Kidney epithelial cell (primary cell): ENCODE results near the gene PLEKHS1. TPM values are rescaled to one million over a fixed set of nuclear protein-coding genes. Genes with fewer than 3 reads are reported as not detected.
A peak's percentile ranks its signal among the peaks of the same experiment; 100 is the strongest.

ENCODE experiments used
- DNase-seq: peaks from one replicate; pipeline ENCODE4 v3.0.0-alpha.2; 2010; ENCODE audit warnings: low read depth
- H3K27me3 ChIP-seq: 2 replicates; pipeline ENCODE4 v1.6.0; 2011; ENCODE audit warnings: low read length; ENCODE audit not compliant: control insufficient read depth, insufficient read depth
- H3K36me3 ChIP-seq: 2 replicates; pipeline ENCODE4 v1.5.1; 2011; ENCODE audit warnings: low read length; ENCODE audit not compliant: control insufficient read depth, insufficient read depth
- H3K4me3 ChIP-seq: 2 replicates; pipeline ENCODE4 v1.5.1; 2011; ENCODE audit warnings: low read depth, mild to moderate bottlenecking, control low read depth, low read length
- total RNA-seq: library from RNA; depleted of rRNA; stranded (reverse); fragments of >200 nt; gene quantifications from 2 replicates; pipeline ENCODE4 v1.2.3, GENCODE V29; 2015
- TF ChIP-seq, protein P1 (sequence below): IDR thresholded peaks from 2 replicates; pipeline ENCODE4 v1.5.1; 2011; ENCODE audit warnings: mild to moderate bottlenecking, moderate library complexity, low read length, control low read depth, inconsistent platforms; ENCODE audit not compliant: insufficient read depth, poor library complexity, severe bottlenecking

Gene PLEKHS1
- not detected in 2 replicates for total RNA-seq

GRCh38 chr10:113751181-113751732 is at the start of gene PLEKHS1:
Gene PLEKHS1 (plus strand): TSS chr10:113751682. CDS start chr10:113755278, 3,596 bp downstream.
- Histone ChIP-seq H3K27me3 (no peaks in the 10 kb centered on the region), H3K36me3 (no peaks in the 10 kb centered on the region), H3K4me3 (no peak within 1 kb of the TSS)
- TF ChIP-seq, protein P1, sequence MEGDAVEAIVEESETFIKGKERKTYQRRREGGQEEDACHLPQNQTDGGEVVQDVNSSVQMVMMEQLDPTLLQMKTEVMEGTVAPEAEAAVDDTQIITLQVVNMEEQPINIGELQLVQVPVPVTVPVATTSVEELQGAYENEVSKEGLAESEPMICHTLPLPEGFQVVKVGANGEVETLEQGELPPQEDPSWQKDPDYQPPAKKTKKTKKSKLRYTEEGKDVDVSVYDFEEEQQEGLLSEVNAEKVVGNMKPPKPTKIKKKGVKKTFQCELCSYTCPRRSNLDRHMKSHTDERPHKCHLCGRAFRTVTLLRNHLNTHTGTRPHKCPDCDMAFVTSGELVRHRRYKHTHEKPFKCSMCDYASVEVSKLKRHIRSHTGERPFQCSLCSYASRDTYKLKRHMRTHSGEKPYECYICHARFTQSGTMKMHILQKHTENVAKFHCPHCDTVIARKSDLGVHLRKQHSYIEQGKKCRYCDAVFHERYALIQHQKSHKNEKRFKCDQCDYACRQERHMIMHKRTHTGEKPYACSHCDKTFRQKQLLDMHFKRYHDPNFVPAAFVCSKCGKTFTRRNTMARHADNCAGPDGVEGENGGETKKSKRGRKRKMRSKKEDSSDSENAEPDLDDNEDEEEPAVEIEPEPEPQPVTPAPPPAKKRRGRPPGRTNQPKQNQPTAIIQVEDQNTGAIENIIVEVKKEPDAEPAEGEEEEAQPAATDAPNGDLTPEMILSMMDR, result no peak
- no peak for DNase-seq

DNA sequence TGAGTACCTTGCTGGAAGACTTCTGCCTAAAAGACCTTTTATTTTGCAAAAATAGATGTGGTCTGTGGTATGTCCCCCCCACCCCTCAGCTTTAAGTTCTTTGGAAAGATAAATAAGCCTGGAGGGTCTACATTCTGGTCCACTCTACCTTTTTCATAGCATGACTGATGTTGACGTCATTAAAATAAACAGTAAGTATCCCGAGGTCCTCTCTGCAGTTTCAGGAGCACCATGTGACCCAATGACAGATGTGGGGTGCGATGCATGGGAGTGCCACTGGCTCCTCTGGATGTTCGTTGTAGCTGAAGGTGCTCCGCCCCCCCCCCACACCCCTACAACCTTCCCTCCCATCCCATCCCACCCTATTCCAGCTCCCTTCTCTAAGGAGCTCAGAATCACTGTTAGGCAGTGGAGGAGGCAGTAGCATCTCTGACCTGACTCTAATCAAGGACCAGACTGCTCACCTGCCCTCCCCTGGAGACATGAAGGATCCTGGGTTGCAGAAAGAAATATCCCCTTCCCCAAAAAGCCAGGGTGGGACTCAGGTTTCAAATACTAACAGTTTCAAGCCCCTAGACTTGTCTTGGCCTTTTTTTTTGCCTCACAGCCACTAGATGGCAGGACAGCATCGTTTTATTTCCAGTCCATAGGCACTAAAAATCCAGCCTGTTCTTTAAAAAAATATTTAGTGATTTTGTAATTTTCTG is 46.7 kb upstream of the PLEKHS1 start:
- Histone ChIP-seq H3K27me3 (no peaks in the 10 kb centered on the region), H3K4me3 (no peak overlapping the region), H3K36me3 (no peaks in the 10 kb centered on the region)
- no peak for DNase-seq
- TF ChIP-seq, protein P1, result peak; percentile 65

DNA sequence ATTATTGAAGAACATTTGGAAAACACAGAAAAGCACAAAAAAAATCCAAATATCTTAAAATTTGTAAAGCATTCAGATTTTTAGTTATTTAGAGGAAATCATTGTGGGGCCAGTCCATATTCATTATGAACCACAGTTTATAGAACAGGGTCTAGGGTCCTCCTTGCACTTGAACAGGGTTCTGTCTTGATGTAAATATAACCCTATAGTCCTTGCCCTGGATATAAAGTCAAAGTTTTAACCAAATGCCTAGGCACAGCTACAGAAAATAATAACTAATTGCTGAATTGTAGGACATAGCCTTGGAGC is 46.2 kb upstream of the PLEKHS1 start:
- no peak for DNase-seq
- Histone ChIP-seq H3K27me3 (no peaks in the 10 kb centered on the region), H3K36me3 (no peaks in the 10 kb centered on the region), H3K4me3 (no peak overlapping the region)
- TF ChIP-seq, protein P1, result no peak

GRCh38 chr10:113706623-113707022 is 44.9 kb upstream of the PLEKHS1 start:
- no peak for DNase-seq
- H3K4me3 ChIP-seq, result no peak overlapping the region
- no peaks in the 10 kb centered on the region for H3K27me3 ChIP-seq
- H3K36me3 ChIP-seq, result no peaks in the 10 kb centered on the region
- TF ChIP-seq, protein P1, result no peak

- TF ChIP-seq, protein P1, result no peak
- Histone ChIP-seq H3K4me3 (no peak overlapping the region), H3K27me3 (no peaks in the 10 kb centered on the region), H3K36me3 (no peaks in the 10 kb centered on the region)
- no peak for DNase-seq
Measured at GRCh38 chr10:113708640-113709039, 42.8 kb upstream of the PLEKHS1 start.
